Fibroblast of mammary gland (primary cell): ENCODE results near the gene PLEKHG4.
A peak's percentile ranks its signal among the peaks of the same experiment; 100 is the strongest.

Experiments
- DNase-seq: peaks from one replicate; pipeline ENCODE4 v3.0.0-alpha.2; 2010; ENCODE audit warnings: low read depth
- H3K4me3 ChIP-seq: 2 replicates; pipeline ENCODE4 v1.5.1; 2011; ENCODE audit warnings: low read depth, mild to moderate bottlenecking, low read length, moderate library complexity; ENCODE audit not compliant: control insufficient read depth
- CTCF ChIP-seq: conservative IDR thresholded peaks from 2 replicates; pipeline ENCODE4 v1.5.1; 2011; ENCODE audit warnings: low read depth, low read length, inconsistent platforms; ENCODE audit not compliant: control insufficient read depth, insufficient read depth

The PLEKHG4 gene

GRCh38 chr16:67302076-67302475 is 22.7 kb downstream of the PLEKHG4 start:
- H3K4me3 ChIP-seq: no peak overlapping the region
- DNase-seq: no peak
- TF ChIP-seq CTCF: no peak

GRCh38 chr16:67302970-67303369 is 23.6 kb downstream of the PLEKHG4 start:
- no peak for DNase-seq
- TF ChIP-seq CTCF: no peak
- H3K4me3 ChIP-seq: no peak overlapping the region

- no peak overlapping the region for H3K4me3 ChIP-seq
- DNase-seq: no peak
- no peak for TF ChIP-seq CTCF
These were observed 24.7 kb downstream of the PLEKHG4 start for GRCh38 chr16:67304020-67304419.

- H3K4me3 ChIP-seq: no peak overlapping the region
- TF ChIP-seq CTCF: no peak
- peak; percentile 46 for DNase-seq
These were observed 26.1 kb downstream of the PLEKHG4 start for GRCh38 chr16:67305216-67306071.

GRCh38 chr16:67310561-67310960 is 31.2 kb downstream of the PLEKHG4 start:
- no peak overlapping the region for H3K4me3 ChIP-seq
- TF ChIP-seq CTCF: no peak
- no peak for DNase-seq

- DNase-seq: peak; percentile 100
- no peak overlapping the region for H3K4me3 ChIP-seq
- no peak for TF ChIP-seq CTCF
These were observed 32.5 kb downstream of the PLEKHG4 start for GRCh38 chr16:67311607-67312488.
